Occipital lobe (tissue), 2 donors: Measurements from ENCODE around the gene TRDN. TPM values are rescaled to one million over a fixed set of nuclear protein-coding genes. Genes with fewer than 3 reads are reported as not detected.
"Not testable (repeated sequence)": the region's sequence is repeated elsewhere in the genome, so short reads cannot be mapped to it uniquely, and the experiment has no call there.

Experiments
- DNase-seq: peaks from one replicate; lab custom pipeline; 2025; lab: John Stamatoyannopoulos, UW
- total RNA-seq: library from RNA; depleted of rRNA; stranded (reverse); fragments of >200 nt; gene quantifications from one replicate; pipeline ENCODE4 v1.2.3, GENCODE V29; 2014

The TRDN gene
- total RNA-seq, 1 donor from 2014 or later, result 0.94 TPM

DNA sequence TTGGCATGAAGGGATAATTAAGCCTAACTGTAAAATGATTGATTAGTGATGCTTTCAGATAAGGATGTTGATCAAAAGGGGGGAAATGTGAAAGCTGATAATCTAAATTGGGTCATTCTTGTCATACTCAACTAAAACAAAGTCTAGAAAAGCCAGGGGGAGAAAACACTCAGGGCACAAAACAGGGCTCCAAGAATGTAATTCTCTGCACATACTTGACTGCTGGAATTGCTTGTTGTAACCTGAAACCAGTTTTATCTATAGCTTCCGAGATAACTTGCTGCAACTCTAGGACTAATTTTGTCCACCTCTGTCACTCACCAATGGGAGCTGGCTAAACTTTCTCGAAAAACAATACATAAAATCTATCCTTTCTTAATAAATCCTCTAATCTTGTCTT is 330.4 kb downstream of the TRDN start:
- no peak for DNase-seq

GRCh38 chr6:123295672-123296071 is 341.1 kb downstream of the TRDN start:
- DNase-seq, result no peak

GRCh38 chr6:123295181-123295580 is 341.6 kb downstream of the TRDN start:
- DNase-seq, result no peak

- no peak for DNase-seq
These were observed 348.1 kb downstream of the TRDN start for GRCh38 chr6:123288649-123289048.

DNA sequence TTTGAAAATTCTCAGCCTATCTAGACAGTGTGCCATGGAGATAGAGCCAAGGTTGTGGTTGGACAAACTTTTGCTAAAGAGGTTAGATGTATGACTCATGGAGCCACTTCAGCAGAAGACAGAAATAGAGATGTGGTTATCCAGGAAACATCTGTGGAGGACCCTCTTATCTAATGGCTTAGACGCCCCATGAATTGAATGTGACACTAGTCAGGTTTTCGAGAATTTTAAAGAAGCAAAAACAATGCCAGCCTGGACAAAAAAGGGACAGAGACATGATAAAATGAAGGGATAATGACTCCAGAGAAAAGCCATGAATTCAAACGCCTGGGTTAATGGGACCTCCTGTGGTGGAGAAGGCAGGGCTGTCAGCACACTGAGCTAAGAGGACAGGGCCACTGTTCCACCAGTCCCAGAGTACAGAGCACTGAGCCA is 360.2 kb downstream of the TRDN start:
- no peak for DNase-seq

- DNase-seq, result no peak
These were observed 372.8 kb downstream of the TRDN start for GRCh38 chr6:123263981-123264380.

- no peak for DNase-seq
These were observed 396.1 kb downstream of the TRDN start for GRCh38 chr6:123240626-123241025.

DNA sequence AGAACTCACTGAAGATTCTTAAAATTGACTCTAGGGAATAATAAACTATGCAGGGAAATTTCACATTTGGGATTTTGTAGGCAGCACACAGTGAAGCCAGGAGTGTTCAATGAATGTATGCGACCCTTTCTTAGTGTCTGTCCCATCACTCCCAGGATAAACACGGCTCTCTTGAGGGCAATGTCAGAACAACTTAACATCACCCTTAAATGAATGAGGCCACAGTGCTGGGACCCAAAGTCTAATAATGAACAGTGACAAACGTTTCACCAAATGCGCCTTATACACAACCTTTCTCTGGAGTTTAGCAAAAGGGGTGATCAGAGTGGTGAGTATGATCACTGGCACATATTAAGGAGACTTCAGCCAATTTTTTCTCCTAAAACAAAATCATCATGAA is 403.4 kb downstream of the TRDN start:
- DNase-seq, result no peak

- not testable (repeated sequence) for DNase-seq
These were observed 409.0 kb downstream of the TRDN start for GRCh38 chr6:123227789-123228188.

- DNase-seq, result no peak
These were observed 410.4 kb downstream of the TRDN start for GRCh38 chr6:123226398-123226797.

- DNase-seq, result no peak
These were observed 412.7 kb downstream of the TRDN start for GRCh38 chr6:123224077-123224476.

DNA sequence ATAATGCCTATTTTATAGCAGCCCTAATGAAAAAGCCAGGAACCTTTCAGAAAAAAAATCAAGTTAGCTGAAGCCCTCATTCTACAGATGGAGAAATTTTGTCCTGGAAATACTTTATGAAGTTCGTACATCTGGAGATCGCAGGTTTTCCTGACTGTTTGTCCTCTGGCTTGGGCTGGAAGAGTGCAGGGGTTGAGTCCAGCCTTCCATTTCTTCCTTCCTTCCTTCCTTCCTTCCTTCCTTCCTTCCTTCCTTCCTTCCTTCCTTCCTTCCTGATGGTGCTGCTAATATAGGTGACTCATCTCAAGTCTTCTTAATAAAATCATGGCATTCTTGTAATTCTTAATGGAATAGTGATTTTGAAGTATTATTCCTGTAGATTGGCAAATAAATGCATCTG is 413.3 kb downstream of the TRDN start:
- no peak for DNase-seq

GRCh38 chr6:123215211-123215610 is 421.5 kb downstream of the TRDN start:
- DNase-seq, result no peak

DNA sequence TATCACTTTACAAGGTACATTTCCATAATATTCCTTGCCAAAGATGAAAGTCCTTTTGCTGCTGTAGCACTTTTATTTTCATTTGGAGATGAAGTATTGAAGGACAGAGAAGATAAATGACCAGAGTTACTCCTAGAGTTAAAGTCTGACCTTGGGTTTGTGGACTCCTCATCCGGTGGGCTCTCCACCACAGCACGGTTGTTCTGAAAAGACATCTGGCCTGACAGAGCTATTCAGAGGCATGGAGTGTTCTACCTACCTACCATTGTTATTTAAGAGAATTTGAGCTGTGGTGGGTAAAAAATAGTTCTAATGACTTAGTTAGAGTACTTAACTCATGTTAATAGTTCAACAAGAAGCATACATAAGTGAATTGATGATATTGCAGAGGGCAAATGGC is 422.3 kb downstream of the TRDN start:
- no peak for DNase-seq

GRCh38 chr6:123213921-123214320 is 422.8 kb downstream of the TRDN start:
- DNase-seq, result no peak

GRCh38 chr6:123211777-123212545 is 424.8 kb downstream of the TRDN start:
- no peak for DNase-seq

DNA sequence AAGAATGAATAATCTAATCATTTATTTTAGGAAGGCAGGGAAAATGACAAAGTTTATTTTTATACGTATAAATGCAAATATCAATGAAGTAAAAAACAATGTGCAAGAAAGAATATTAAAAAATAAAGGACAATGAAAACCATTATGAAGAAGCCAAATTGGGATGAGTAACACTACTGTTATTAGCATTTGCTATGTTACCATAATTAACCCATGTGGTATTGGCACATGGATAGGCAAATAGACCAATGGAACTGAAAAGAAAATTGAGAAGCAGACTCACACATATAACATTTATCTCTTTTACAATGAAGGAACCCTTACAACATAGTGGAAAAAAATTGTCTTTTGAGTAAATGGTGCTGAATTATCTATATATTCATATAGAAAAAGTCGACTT is 426.1 kb downstream of the TRDN start:
- DNase-seq, result no peak

GRCh38 chr6:123207967-123208510 is 428.7 kb downstream of the TRDN start:
- DNase-seq, result no peak

DNA sequence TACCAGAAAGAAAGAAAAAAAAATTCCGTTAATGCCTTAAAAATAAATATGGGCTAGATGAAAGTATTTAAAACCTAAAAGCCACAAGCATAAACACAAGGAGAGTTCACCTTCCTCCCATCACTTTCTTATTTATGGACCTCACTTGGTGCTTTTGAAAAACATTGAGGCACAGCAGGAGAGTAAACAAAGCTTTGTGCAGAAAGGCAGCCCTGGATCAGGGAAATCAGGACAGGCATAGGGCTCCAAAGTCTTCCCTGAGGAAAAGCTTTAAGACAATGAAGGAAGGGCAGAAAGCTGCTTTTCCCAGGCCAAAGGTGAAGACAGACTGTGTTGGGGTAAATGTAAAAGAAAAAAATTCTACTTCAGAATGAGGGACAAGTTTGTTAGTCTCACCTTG is 432.8 kb downstream of the TRDN start:
- no peak for DNase-seq

- DNase-seq, result no peak
These were observed 434.8 kb downstream of the TRDN start for GRCh38 chr6:123201869-123202372.

GRCh38 chr6:123193298-123193697 is 443.5 kb downstream of the TRDN start:
- DNase-seq, result no peak

- no peak for DNase-seq
These were observed 446.9 kb downstream of the TRDN start for GRCh38 chr6:123189816-123190215.

GRCh38 chr6:123182998-123183397 is 453.8 kb downstream of the TRDN start:
- DNase-seq, result no peak
